H1 (cell line): ENCODE data around the gene GALNT17. TPM values are rescaled to one million over a fixed set of nuclear protein-coding genes. Genes with fewer than 3 reads are reported as not detected.

Experiments used
- CTCF ChIA-PET: fragments of 300-600 bp; sonication (Branson Sonifier 250); formaldehyde crosslinking; loops from one replicate; lab custom pipeline; 2021; ENCODE audit not compliant: partially characterized antibody; lab: Charles Lee
- POLR2A ChIA-PET: fragments of 300-600 bp; sonication (Branson Sonifier 250); formaldehyde crosslinking; loops from one replicate; lab custom pipeline; 2021; ENCODE audit warnings: inconsistent platforms; ENCODE audit not compliant: partially characterized antibody; lab: Charles Lee
- DNase-seq, 2 experiments: peaks; one replicate each; pipeline versions ENCODE4 v3.0.0 to v3.0.0-alpha.2; 2010 to 2022; ENCODE audit warnings: low spot score in 2 of 2, low read depth in 1 of 2, mixed read lengths in 1 of 2
- FAIRE-seq: peaks from 2 replicates; lab custom pipeline; 2011; peaks lifted over from hg19 to GRCh38; lab: Jason Lieb, UNC
- H2AFZ ChIP-seq: 2 replicates; pipeline ENCODE4 v1.8.1; 2012; ENCODE audit warnings: low read length, inconsistent platforms
- H2AK5ac ChIP-seq: 2 replicates; pipeline ENCODE4 v1.6.1; 2013; ENCODE audit warnings: low read depth, low read length
- H2BK120ac ChIP-seq: replicated peaks from 2 replicates; pipeline ENCODE3; 2013; ENCODE audit warnings: low read depth, low read length, inconsistent platforms
- H2BK12ac ChIP-seq: 2 replicates; pipeline ENCODE4 v1.6.1; 2013; ENCODE audit warnings: low read depth, low read length
- H2BK15ac ChIP-seq: 2 replicates; pipeline ENCODE4 v1.6.1; 2013; ENCODE audit warnings: low read length
- H2BK20ac ChIP-seq: 2 replicates; pipeline ENCODE4 v1.6.1; 2013; ENCODE audit warnings: low read length
- H2BK5ac ChIP-seq: 2 replicates; pipeline ENCODE4 v1.6.1; 2013; ENCODE audit warnings: low read depth, low read length
- H3K14ac ChIP-seq: 2 replicates; pipeline ENCODE4 v1.6.1; 2013; ENCODE audit warnings: inconsistent platforms; ENCODE audit not compliant: insufficient read length
- H3K18ac ChIP-seq: 2 replicates; pipeline ENCODE4 v1.6.1; 2013; ENCODE audit warnings: low read length; ENCODE audit errors: extremely low read depth
- H3K23ac ChIP-seq: 2 replicates; pipeline ENCODE4 v1.6.1; 2013; ENCODE audit warnings: inconsistent platforms; ENCODE audit not compliant: insufficient read length
- H3K23me2 ChIP-seq: 2 replicates; pipeline ENCODE4 v1.6.1; 2013; ENCODE audit warnings: low read depth, low read length
- H3K27ac ChIP-seq: 2 replicates; pipeline ENCODE4 v1.6.1; 2011; ENCODE audit warnings: low read depth, low read length, inconsistent platforms
- H3K27me3 ChIP-seq, 4 experiments: replicated peaks in 1 of 4; 1 replicate in 1 of 4; 2 replicates in 3 of 4; pipeline versions ENCODE4 v1.6.1 to v1.8.1; 2011 to 2013; ENCODE audit warnings: low read length in 3 of 4, mild to moderate bottlenecking in 3 of 4, inconsistent platforms in 2 of 4, mixed read lengths in 2 of 4, moderate library complexity in 1 of 4; ENCODE audit not compliant: control insufficient read depth in 3 of 4, insufficient read depth in 3 of 4; ENCODE audit errors: extremely low read depth in 1 of 4
- H3K36me3 ChIP-seq, 4 experiments: 2 replicates each; pipeline versions ENCODE4 v1.6.1 to v1.8.1; 2011 to 2013; ENCODE audit warnings: mild to moderate bottlenecking in 4 of 4, low read length in 3 of 4, moderate library complexity in 2 of 4, control low read depth in 1 of 4, inconsistent platforms in 1 of 4; ENCODE audit not compliant: insufficient read depth in 4 of 4, control insufficient read depth in 2 of 4
- H3K4ac ChIP-seq: replicated peaks from 2 replicates; pipeline ENCODE3; 2013; ENCODE audit warnings: low read length, low read depth, mixed read lengths, inconsistent platforms; ENCODE audit not compliant: insufficient read length
- H3K4me1 ChIP-seq, 4 experiments: replicated peaks in 1 of 4; 1 replicate in 1 of 4; 2 replicates in 3 of 4; pipeline versions ENCODE4 v1.6.1 to v1.8.1; 2011 to 2013; ENCODE audit warnings: low read length in 3 of 4, inconsistent platforms in 2 of 4, mixed read lengths in 1 of 4; ENCODE audit not compliant: insufficient read depth in 4 of 4, control insufficient read depth in 3 of 4
- H3K4me2 ChIP-seq, 2 experiments: 2 replicates each; pipeline versions ENCODE4 v1.6.1 to v1.8.1; 2011 to 2013; ENCODE audit warnings: low read depth in 2 of 2, low read length in 2 of 2, control low read depth in 1 of 2, inconsistent platforms in 1 of 2, mild to moderate bottlenecking in 1 of 2; ENCODE audit not compliant: insufficient read depth in 1 of 2
- H3K4me3 ChIP-seq, 4 experiments: fragments of 200-600, 300-600 bp in 1 of 4; sonication (generic), shearing (Covaris generic), sonication (Bioruptor Twin) in 1 of 4; 2 replicates each; pipeline versions ENCODE4 v1.5.1 to v1.8.1; 2011 to 2016; ENCODE audit warnings: low read length in 4 of 4, low read depth in 3 of 4, control low read depth in 2 of 4, inconsistent platforms in 2 of 4, mild to moderate bottlenecking in 2 of 4, mixed read lengths in 1 of 4, moderate library complexity in 1 of 4; ENCODE audit not compliant: insufficient read depth in 2 of 4; ENCODE audit errors: extremely low read depth in 1 of 4
- H3K56ac ChIP-seq: replicated peaks from 2 replicates; pipeline ENCODE3; 2013; ENCODE audit warnings: low read depth, mild to moderate bottlenecking, mixed read lengths, low read length, inconsistent platforms; ENCODE audit not compliant: insufficient read length
- H3K79me1 ChIP-seq: 2 replicates; pipeline ENCODE4 v1.6.1; 2013; ENCODE audit warnings: low read depth, low read length, control low read depth
- H3K79me2 ChIP-seq, 2 experiments: 2 replicates each; pipeline versions ENCODE4 v1.6.1 to v1.8.1; 2012 to 2013; ENCODE audit warnings: low read length in 2 of 2, mild to moderate bottlenecking in 2 of 2, inconsistent platforms in 1 of 2; ENCODE audit not compliant: insufficient read depth in 2 of 2, control insufficient read depth in 1 of 2
- H3K9ac ChIP-seq, 4 experiments: replicated peaks in 1 of 4; 1 replicate in 1 of 4; 2 replicates in 3 of 4; pipeline versions ENCODE4 v1.6.1 to v1.8.1; 2011 to 2013; ENCODE audit warnings: low read depth in 3 of 4, low read length in 3 of 4, control low read depth in 2 of 4, mild to moderate bottlenecking in 2 of 4, moderate library complexity in 2 of 4, inconsistent platforms in 1 of 4; ENCODE audit errors: extremely low read depth in 1 of 4
- H3K9me3 ChIP-seq, 2 experiments: 2 replicates each; pipeline versions ENCODE4 v1.6.1 to v1.8.1; 2012 to 2013; ENCODE audit warnings: mild to moderate bottlenecking in 2 of 2, moderate library complexity in 2 of 2, control low read depth in 1 of 2, inconsistent platforms in 1 of 2, low read depth in 1 of 2, low read length in 1 of 2, mixed read lengths in 1 of 2; ENCODE audit not compliant: insufficient read depth in 2 of 2
- H4K20me1 ChIP-seq, 2 experiments: replicated peaks in 1 of 2; 2 replicates each; pipeline versions ENCODE3 to v1.8.1; 2011 to 2013; ENCODE audit warnings: inconsistent platforms in 2 of 2, low read length in 2 of 2, mild to moderate bottlenecking in 1 of 2; ENCODE audit not compliant: insufficient read depth in 2 of 2, control insufficient read depth in 1 of 2
- H4K5ac ChIP-seq: 2 replicates; pipeline ENCODE4 v1.6.1; 2013; ENCODE audit warnings: low read length, low read depth, mixed read lengths, inconsistent platforms; ENCODE audit not compliant: insufficient read length
- H4K8ac ChIP-seq: 2 replicates; pipeline ENCODE4 v1.8.0; 2013; ENCODE audit warnings: mild to moderate bottlenecking, moderate library complexity, low read length, inconsistent platforms; ENCODE audit not compliant: insufficient read depth; ENCODE audit errors: extremely low read depth
- H4K91ac ChIP-seq: replicated peaks from 2 replicates; pipeline ENCODE3; 2013; ENCODE audit warnings: low read length, mixed read lengths, inconsistent platforms; ENCODE audit not compliant: insufficient read length
- CEBPB ChIP-seq: IDR thresholded peaks from 2 replicates; pipeline ENCODE4 v1.6.1; 2012; ENCODE audit warnings: low read depth, low read length
- CREB1 ChIP-seq: IDR thresholded peaks from 2 replicates; pipeline ENCODE4 v1.6.1; 2012; ENCODE audit warnings: inconsistent platforms
- EZH2 ChIP-seq: fragments of 200-600 bp; sonication (generic); IDR thresholded peaks from 2 replicates; pipeline ENCODE4 v1.7.1; 2012; ENCODE audit warnings: low read depth, mild to moderate bottlenecking, moderate library complexity, low read length, inconsistent platforms; ENCODE audit not compliant: severe bottlenecking
- FOSL1 ChIP-seq: IDR thresholded peaks from 2 replicates; pipeline ENCODE4 v1.6.1; 2011; ENCODE audit warnings: mild to moderate bottlenecking, low read depth, low read length, moderate library complexity; ENCODE audit not compliant: insufficient read depth
- NANOG ChIP-seq: IDR thresholded peaks from 2 replicates; pipeline ENCODE4 v1.6.1; 2011; ENCODE audit warnings: low read length, low read depth, mild to moderate bottlenecking, inconsistent platforms; ENCODE audit not compliant: insufficient read depth, poor library complexity, severe bottlenecking
- POLR2A ChIP-seq, 2 experiments: IDR thresholded peaks; 1 replicate in 1 of 2; 2 replicates in 1 of 2; pipeline ENCODE4 v1.6.1; 2011; ENCODE audit warnings: low read depth in 2 of 2, low read length in 2 of 2, mild to moderate bottlenecking in 2 of 2; ENCODE audit errors: control extremely low read depth in 1 of 2
- POLR2AphosphoS5 ChIP-seq: IDR thresholded peaks from 2 replicates; pipeline ENCODE4 v1.6.1; 2011; ENCODE audit warnings: low read depth, low read length
- POU5F1 ChIP-seq: IDR thresholded peaks from 2 replicates; pipeline ENCODE4 v1.6.1; 2011; ENCODE audit warnings: low read depth, mild to moderate bottlenecking, low read length, moderate library complexity
- SP2 ChIP-seq: IDR thresholded peaks from 2 replicates; pipeline ENCODE4 v1.6.1; 2012; ENCODE audit warnings: mild to moderate bottlenecking, low read length, inconsistent platforms
- SRF ChIP-seq: IDR thresholded peaks from 2 replicates; pipeline ENCODE4 v1.6.1; 2011; ENCODE audit warnings: mild to moderate bottlenecking, low read depth, low read length, moderate library complexity
- TAF1 ChIP-seq: IDR thresholded peaks from 2 replicates; pipeline ENCODE4 v1.6.1; 2011; ENCODE audit warnings: mild to moderate bottlenecking, low read depth, low read length
- WGBS, 2 experiments: shearing (Covaris generic) in 1 of 2; methylation state at CpG; one replicate each; pipeline versions ENCODE4 v1.1.6 to v1.1.7; 2013 to 2015; ENCODE audit warnings: low lambda C conversion rate in 2 of 2, mixed read lengths in 2 of 2, inconsistent platforms in 1 of 2, low coverage in 1 of 2, missing lambda C conversion rate in 1 of 2; ENCODE audit not compliant: insufficient replicate concordance in 2 of 2, insufficient coverage in 1 of 2, insufficient read length in 1 of 2; ENCODE audit errors: extremely low coverage in 1 of 2, missing lambda C conversion rate in 1 of 2; 5-methylcytosine and 5-hydroxymethylcytosine counted together
- polyA plus RNA-seq, 7 experiments: library from polyadenylated mRNA; depleted of rRNA in 3 of 7; stranded (reverse) in 5 of 7; unstranded in 2 of 7; fragments of >200 nt in 5 of 7; fragments of 200-250 nt in 2 of 7; gene quantifications; 1 replicate in 5 of 7; 2 replicates in 1 of 7; 4 replicates in 1 of 7; pipeline versions ENCODE4 v1.2.1 to v1.2.3, GENCODE V29; 2011 to 2013; ENCODE audit warnings: missing spikeins in 2 of 7, mixed read lengths in 2 of 7
- total RNA-seq: library from RNA; stranded (reverse); fragmentation: NEBNext Ultra II Directional; extraction: Animal tissue kit (Norgen Biotek cat#: 25700); gene quantifications from 2 replicates; pipeline ENCODE4 v1.2.1, GENCODE V29; 2021
- TF ChIP-seq, protein P1 (sequence below), 3 experiments: IDR thresholded peaks; 1 replicate in 2 of 3; 2 replicates in 1 of 3; pipeline versions ENCODE4 v1.5.1 to v1.6.1; 2011; ENCODE audit warnings: low read length in 3 of 3, mild to moderate bottlenecking in 3 of 3, inconsistent platforms in 2 of 3, low read depth in 1 of 3, moderate library complexity in 1 of 3; ENCODE audit not compliant: insufficient read depth in 1 of 3; ENCODE audit errors: control extremely low read depth in 1 of 3

The GALNT17 gene
- total and polyA plus RNA-seq, 2 of the 8 experiments (the other 6 are each of a cell fraction or from before 2014, with no cell fraction given) = 37.7 to 47.0 TPM

GRCh38 chr7:71329030-71329660 lies 197.2 kb downstream of the GALNT17 start:
- no peak overlapping the region for H4K5ac ChIP-seq
- no peak for TF ChIP-seq POLR2A (IDR thresholded peaks at IDR 0.05; ENCODE audit: control extremely low read depth in 1 of 2, low read depth in 2 of 2, low read length in 2 of 2)
- TF ChIP-seq CEBPB = no peak
- TF ChIP-seq CREB1 = no peak
- TF ChIP-seq FOSL1 = no peak
- no peak for TF ChIP-seq SRF
- no peak for TF ChIP-seq EZH2
- TF ChIP-seq SP2 = no peak
- no peak for TF ChIP-seq POU5F1
- TF ChIP-seq NANOG = no peak
- TF ChIP-seq, protein P1, sequence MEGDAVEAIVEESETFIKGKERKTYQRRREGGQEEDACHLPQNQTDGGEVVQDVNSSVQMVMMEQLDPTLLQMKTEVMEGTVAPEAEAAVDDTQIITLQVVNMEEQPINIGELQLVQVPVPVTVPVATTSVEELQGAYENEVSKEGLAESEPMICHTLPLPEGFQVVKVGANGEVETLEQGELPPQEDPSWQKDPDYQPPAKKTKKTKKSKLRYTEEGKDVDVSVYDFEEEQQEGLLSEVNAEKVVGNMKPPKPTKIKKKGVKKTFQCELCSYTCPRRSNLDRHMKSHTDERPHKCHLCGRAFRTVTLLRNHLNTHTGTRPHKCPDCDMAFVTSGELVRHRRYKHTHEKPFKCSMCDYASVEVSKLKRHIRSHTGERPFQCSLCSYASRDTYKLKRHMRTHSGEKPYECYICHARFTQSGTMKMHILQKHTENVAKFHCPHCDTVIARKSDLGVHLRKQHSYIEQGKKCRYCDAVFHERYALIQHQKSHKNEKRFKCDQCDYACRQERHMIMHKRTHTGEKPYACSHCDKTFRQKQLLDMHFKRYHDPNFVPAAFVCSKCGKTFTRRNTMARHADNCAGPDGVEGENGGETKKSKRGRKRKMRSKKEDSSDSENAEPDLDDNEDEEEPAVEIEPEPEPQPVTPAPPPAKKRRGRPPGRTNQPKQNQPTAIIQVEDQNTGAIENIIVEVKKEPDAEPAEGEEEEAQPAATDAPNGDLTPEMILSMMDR (IDR thresholded peaks at IDR 0.05; ENCODE audit: control extremely low read depth in 1 of 3, insufficient read depth in 1 of 3, low read depth in 1 of 3, low read length in 3 of 3) = no peak
- no peak for TF ChIP-seq TAF1
- TF ChIP-seq POLR2AphosphoS5 = no peak

More at GRCh38 chr7:71329030-71329660, 197.2 kb downstream of the GALNT17 start:
- Histone ChIP-seq H2BK120ac (no peak overlapping the region), H3K79me1 (peaks cover 6% of the 10 kb centered on the region; the same call in 1 of the 2 replicates), H2BK15ac (no peak overlapping the region), H2BK5ac (no peak overlapping the region), H2AFZ (no peak overlapping the region), H3K27ac (no peak overlapping the region), H3K4me2 (no peak overlapping the region), H3K9ac (no peak overlapping the region; a peak in 1 of 7 replicates), H3K56ac (no peak overlapping the region), H3K9me3 (no peaks in the 10 kb centered on the region), H3K79me2 (peaks cover 2 to 79% of the 10 kb centered on the region in 2 experiments; a peak in 3 of 4 replicates), H3K14ac (no peak overlapping the region), H2BK12ac (no peak overlapping the region), H3K4me3 (no peak overlapping the region), H3K4ac (no peak overlapping the region), H3K23me2 (no peaks in the 10 kb centered on the region; the same call in 1 of the 2 replicates), H2AK5ac (no peak overlapping the region), H4K8ac (no peak overlapping the region), H3K4me1 (peaks cover 10 to 16% (median 13%) of the 10 kb centered on the region in 4 experiments; a peak in 6 of 7 replicates), H4K20me1 (peaks cover 0 to 1% of the 10 kb centered on the region in 2 experiments), H3K18ac (peak overlapping the region; percentile 79; the same call in 1 of the 2 replicates), H3K23ac (no peak overlapping the region), H3K36me3 (no peaks in the 10 kb centered on the region), H2BK20ac (no peak overlapping the region), H3K27me3 (no peaks in the 10 kb centered on the region), H4K91ac (no peak overlapping the region)
- CTCF ChIA-PET = no interaction called here
- FAIRE-seq = no peak
- no peak for DNase-seq
- WGBS, 2 experiments = 88% methylated on average over 10 of the region's 10 CpGs; no CpG with 5 or more reads in 1 of the 2 experiments
- POLR2A ChIA-PET = no interaction called here
